ENCODE data around the gene C4A. TPM values are rescaled to one million over a fixed set of nuclear protein-coding genes. Genes with fewer than 3 reads are reported as not detected.
A peak's percentile ranks its signal among the peaks of the same experiment; 100 is the strongest.
"Not testable (repeated sequence)": the region's sequence is repeated elsewhere in the genome, so short reads cannot be mapped to it uniquely, and the experiment has no call there.

C4A gene
- total RNA-seq, 4 donors from 2014 or later = 5.6 to 10.4 (median 7.4) TPM

DNA sequence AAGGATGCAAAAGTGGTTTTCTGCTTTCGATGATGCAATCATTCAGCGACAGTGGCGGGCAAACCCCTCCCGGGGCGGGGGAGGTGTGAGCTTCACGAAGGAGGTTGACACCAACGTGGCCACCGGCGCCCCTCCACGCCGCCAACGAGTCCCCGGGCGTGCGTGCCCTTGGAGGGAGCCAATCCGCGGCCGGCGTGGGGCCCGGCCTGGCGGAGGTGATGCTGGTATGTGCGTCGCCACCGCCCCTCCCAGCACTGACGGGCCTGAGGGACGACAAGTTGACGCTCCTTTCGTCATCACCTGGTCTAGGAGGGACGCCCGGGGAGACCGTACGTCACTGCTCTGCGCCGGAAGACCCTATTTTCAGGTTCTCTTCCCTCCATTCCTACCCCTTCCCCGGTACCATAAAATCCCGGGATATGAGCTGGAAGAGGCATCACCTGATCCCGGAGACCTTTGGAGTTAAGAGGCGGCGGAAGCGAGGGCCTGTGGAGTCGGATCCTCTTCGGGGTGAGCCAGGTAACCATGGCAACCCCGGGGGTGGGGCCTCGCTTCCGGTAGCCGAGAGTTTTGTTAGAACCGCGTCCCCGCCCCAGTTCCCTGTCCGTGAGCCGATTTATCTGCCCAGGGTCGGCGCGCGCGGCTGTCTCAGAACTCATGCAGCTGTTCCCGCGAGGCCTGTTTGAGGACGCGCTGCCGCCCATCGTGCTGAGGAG is 9.7 kb upstream of the C4A start, which contains the start of gene DXO:
TSS of gene DXO (minus strand) at position 146 of the 716 bp plus-strand sequence. CDS start 463 bp downstream, outside the sequence.
- TF ChIP-seq POLR2A (IDR thresholded peaks at IDR 0.05) (no peak), CTCF (IDR thresholded peaks at IDR 0.05) (no peak)
- peak within 1 kb of the TSS; percentile 80 for H3K4me3 ChIP-seq (ENCODE audit: low read depth, poor library complexity, severe bottlenecking)
- DNase-seq (ENCODE audit: low spot score in 2 of 2) = peak; percentile 96 to 99
- intact Hi-C loops (cut with DNase I; ENCODE audit: low total_unique reads) = no loop called here
- WGBS, 2 donors = 0 to 1% methylated on average over 46 to 48 of the region's 62 CpGs

- no peak for DNase-seq (ENCODE audit: low spot score in 2 of 2)
- intact Hi-C loops (cut with DNase I; ENCODE audit: low total_unique reads) = no loop called here
- WGBS, 2 donors = 5 to 16% methylated on average over 9 to 19 of the region's 19 CpGs
- no peak for TF ChIP-seq CTCF (IDR thresholded peaks at IDR 0.05)
- TF ChIP-seq POLR2A (IDR thresholded peaks at IDR 0.05) = no peak
- H3K4me3 ChIP-seq (ENCODE audit: low read depth, poor library complexity, severe bottlenecking) = peak overlapping the region; percentile 80
Measured at GRCh38 chr6:31972709-31973350, 9.0 kb upstream of the C4A start.

- intact Hi-C loops (cut with DNase I; ENCODE audit: low total_unique reads); DNase-seq (ENCODE audit: low spot score in 2 of 2); H3K4me3 ChIP-seq (ENCODE audit: low read depth, poor library complexity, severe bottlenecking): not testable (repeated sequence)
- WGBS, 2 donors = 97% methylated on average over 7 to 20 of the region's 30 CpGs
Measured at GRCh38 chr6:31976065-31976464, 5.8 kb upstream of the C4A start.

- 94 to 96% methylated on average over 12 of the region's 12 CpGs for WGBS, 2 donors
- no peak for TF ChIP-seq POLR2A (IDR thresholded peaks at IDR 0.05)
- no peak for TF ChIP-seq CTCF (IDR thresholded peaks at IDR 0.05)
- intact Hi-C loops (cut with DNase I; ENCODE audit: low total_unique reads) = no loop called here
Measured at GRCh38 chr6:31977816-31978431, 3.9 kb upstream of the C4A start.

DNA sequence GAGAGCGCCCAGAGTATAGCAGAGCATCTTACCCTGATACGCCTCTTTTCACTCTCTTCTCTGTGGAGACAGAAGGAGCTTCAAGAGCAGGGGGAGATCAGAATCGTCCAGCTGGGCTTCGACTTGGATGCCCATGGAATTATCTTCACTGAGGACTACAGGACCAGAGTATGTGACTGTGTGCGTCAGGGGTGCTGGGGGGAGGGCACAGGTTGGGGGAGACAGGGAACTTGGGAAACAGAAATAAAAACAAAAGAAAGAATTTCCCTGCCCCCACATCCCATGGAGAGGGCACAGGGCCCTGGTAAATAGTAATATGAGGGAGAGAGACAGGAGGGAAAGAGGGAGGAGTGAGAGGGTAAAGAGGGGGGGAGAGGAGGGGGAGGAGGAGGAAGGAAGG is 3.0 kb upstream of the C4A start:
- no peak overlapping the region for H3K4me3 ChIP-seq (ENCODE audit: low read depth, poor library complexity, severe bottlenecking)
- WGBS, 2 donors = 90 to 95% methylated on average over 5 of the region's 5 CpGs
- intact Hi-C loops (cut with DNase I; ENCODE audit: low total_unique reads) = no loop called here
- no peak for DNase-seq (ENCODE audit: low spot score in 2 of 2)
- TF ChIP-seq POLR2A (IDR thresholded peaks at IDR 0.05) = no peak
- TF ChIP-seq CTCF (IDR thresholded peaks at IDR 0.05) = no peak

More at GRCh38 chr6:31977816-31978431, 3.9 kb upstream of the C4A start:
- no peak for DNase-seq (ENCODE audit: low spot score in 2 of 2)
- H3K4me3 ChIP-seq (ENCODE audit: low read depth, poor library complexity, severe bottlenecking) = no peak overlapping the region

DNA sequence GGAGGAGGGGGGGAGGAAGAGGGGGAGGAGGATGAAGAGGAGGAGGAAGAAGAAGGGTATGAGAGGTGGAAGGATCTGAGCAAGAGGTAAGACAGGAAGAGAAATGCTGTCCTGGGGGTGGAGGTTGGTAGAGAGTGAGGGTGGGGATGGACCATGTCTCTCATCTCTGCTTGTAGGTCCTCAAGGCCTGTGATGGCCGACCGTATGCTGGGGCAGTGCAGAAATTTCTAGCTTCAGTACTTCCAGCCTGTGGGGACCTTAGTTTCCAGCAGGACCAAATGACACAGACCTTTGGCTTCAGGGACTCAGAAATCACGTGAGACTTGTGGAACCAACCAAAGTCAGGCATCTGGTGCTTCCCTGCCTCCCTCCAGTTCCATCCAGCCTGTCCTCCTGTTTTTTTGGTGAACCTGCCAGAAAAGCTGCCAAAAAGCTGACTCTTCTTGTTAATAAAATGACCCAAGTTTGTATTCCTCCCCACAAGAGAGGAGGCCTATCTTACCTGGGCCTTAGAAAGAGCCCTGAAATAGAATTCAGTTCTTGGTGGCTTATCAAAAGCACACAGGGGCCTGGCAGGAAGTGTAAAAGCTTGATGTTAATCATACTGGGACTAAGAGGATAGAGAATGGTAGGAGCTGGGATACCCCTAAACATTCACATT is 2.5 kb upstream of the C4A start:
- intact Hi-C loops (cut with DNase I; ENCODE audit: low total_unique reads) = no loop called here
- 82 to 96% methylated on average over 3 of the region's 3 CpGs for WGBS, 2 donors
- no peak for TF ChIP-seq POLR2A (IDR thresholded peaks at IDR 0.05)
- TF ChIP-seq CTCF (IDR thresholded peaks at IDR 0.05) = no peak
- DNase-seq (ENCODE audit: low spot score in 2 of 2) = no peak
- no peak overlapping the region for H3K4me3 ChIP-seq (ENCODE audit: low read depth, poor library complexity, severe bottlenecking)

- DNase-seq (ENCODE audit: low spot score in 2 of 2); H3K4me3 ChIP-seq (ENCODE audit: low read depth, poor library complexity, severe bottlenecking); intact Hi-C loops (cut with DNase I; ENCODE audit: low total_unique reads): not testable (repeated sequence)
- WGBS, 2 donors = 89 to 94% methylated on average over 6 to 11 of the region's 13 CpGs
Measured at GRCh38 chr6:31980195-31980876, 1.5 kb upstream of the C4A start.

- intact Hi-C loops (cut with DNase I; ENCODE audit: low total_unique reads); H3K4me3 ChIP-seq (ENCODE audit: low read depth, poor library complexity, severe bottlenecking); DNase-seq (ENCODE audit: low spot score in 2 of 2): not testable (repeated sequence)
- no CpG with 5 or more reads among the region's 5 CpGs for WGBS, 2 donors
Measured at GRCh38 chr6:31980998-31981397, 859 bp upstream of the C4A start.

Measured in lower leg skin (tissue), 4 donors.